HTERT RPE-1 (cell line): ENCODE measurements around the gene RAB7B.
"Not testable (repeated sequence)": the region's sequence is repeated elsewhere in the genome, so short reads cannot be mapped to it uniquely, and the experiment has no call there.

Source experiments
- in situ Hi-C: fragments of 300-500 bp; cut with MboI; formaldehyde crosslinking; loops from 4 replicates; pipeline ENCODE4 v1.14.3; 2020; ENCODE audit warnings: low sequenced_read_pairs

The RAB7B gene

GRCh38 chr1:205998457-205999241, 4.5 kb downstream of the RAB7B start:
- in situ Hi-C loops: no loop called here

- in situ Hi-C loops: not testable (repeated sequence)
These were observed 6.6 kb downstream of the RAB7B start for GRCh38 chr1:205996641-205997040.

DNA sequence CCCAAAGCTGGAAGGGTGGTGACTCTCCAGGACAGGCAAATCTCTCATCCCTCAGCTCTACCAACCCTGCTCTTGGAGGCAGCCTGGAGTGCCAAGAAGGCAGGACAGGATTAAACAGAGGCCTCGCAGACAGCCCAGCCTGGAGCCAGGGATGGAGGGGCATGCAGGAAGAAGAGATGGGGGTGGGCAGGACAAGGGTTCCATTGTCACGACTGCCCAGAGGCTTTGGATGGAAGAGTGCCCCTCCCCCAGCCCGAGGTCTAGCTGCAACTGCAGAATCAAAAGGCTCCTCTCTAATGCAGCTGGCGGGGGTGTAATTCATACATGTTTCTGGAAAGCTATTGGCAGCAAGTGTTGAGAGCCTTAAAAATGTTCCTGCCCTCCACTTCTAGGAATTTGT, 8.8 kb downstream of the RAB7B start:
- in situ Hi-C loops: no loop called here

DNA sequence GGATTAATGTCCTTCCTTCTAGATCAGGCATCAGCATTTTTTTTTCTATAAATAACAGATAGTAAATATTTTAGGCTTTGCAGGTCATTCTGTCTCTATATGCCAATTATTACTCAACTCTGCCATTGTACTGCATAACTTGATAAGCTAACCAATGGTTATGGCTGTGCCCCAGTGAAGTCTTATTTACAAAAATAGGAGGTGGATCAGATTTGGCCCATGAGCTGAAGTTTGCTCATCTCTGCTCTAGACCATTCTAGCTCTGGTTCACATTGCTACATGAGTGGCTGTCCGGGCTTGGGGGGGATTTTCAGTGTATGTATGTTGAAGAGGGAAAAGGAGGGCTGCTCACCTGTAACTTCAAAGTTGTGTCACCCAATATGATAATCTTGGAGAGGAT, 10.1 kb downstream of the RAB7B start:
- in situ Hi-C loops: no loop called here

DNA sequence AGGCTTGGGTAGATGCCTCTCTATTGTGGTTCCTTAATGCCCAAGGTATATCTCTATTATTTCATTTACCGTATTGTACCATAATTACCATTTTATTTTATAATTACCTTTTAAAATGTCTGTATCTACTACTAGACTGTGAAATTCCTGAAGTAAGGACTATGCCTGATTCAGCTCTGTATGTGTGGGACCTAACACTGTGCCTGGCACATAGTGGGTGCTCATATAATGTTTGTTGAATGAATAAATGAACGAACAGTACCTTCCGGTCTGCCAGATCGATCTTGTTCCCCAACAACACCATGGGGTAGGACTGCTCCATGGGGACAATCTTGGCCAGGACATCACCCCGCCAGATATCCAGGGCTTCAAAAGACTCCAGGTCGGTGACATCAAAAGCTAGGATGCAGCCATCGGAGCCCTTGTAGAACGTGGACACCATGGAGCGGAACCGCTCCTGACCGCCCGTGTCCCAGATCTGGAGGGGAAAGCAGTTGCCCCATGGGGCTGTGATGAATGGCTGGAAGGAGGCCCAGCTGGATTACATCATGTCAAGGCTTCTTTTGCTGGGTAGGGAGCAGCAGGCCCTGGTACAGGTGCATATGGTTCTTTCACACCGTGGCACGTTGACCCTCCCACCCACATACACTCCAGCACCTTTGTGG, 10.8 kb downstream of the RAB7B start:
- in situ Hi-C loops: no loop called here

- in situ Hi-C loops: no loop called here
These were observed 12.0 kb downstream of the RAB7B start for GRCh38 chr1:205991237-205991636.

- in situ Hi-C loops: no loop called here
These were observed 13.0 kb downstream of the RAB7B start for GRCh38 chr1:205990226-205990625.

DNA sequence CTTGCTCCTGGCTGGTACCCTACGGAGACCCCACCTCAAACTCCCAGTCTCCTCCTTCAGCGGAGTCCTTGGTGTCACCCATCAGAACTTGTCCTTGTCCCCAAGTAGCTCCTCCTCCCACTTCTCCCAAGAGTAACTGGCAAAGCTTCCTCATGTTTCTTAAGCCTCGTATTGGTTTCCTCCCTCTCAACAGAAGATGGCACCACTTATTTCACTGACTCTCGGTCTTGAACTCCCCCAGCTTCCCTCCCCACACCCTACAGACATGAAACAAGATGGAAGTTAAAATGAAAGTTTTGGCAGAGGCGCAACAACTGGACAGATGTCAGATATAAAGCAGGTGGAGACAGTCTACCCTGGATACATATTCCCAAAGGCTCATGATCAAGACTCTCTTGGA, 13.4 kb downstream of the RAB7B start:
- in situ Hi-C loops: no loop called here

- in situ Hi-C loops: no loop called here
These were observed 14.6 kb downstream of the RAB7B start for GRCh38 chr1:205988585-205988995.

DNA sequence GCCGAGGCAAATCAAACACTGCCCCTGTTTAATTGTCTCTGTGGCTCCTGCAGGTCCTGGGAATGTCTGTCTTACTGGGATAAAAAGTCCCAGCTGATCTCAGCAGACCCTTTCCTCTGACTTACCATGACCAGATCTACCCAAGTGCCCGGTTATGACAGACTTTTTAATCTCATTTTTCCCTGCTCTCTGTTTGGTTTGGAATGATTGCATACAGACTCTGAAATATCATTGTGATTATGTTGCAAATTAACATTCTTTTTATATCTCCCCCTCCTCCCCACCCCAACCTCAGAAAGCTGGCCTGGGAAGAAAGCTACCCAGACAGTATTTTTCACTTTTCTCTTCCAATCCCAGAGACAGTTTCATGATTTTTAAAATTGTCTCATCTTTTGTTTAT, 16.3 kb downstream of the RAB7B start:
- in situ Hi-C loops: no loop called here

GRCh38 chr1:205986292-205986691, 16.9 kb downstream of the RAB7B start:
- in situ Hi-C loops: no loop called here

DNA sequence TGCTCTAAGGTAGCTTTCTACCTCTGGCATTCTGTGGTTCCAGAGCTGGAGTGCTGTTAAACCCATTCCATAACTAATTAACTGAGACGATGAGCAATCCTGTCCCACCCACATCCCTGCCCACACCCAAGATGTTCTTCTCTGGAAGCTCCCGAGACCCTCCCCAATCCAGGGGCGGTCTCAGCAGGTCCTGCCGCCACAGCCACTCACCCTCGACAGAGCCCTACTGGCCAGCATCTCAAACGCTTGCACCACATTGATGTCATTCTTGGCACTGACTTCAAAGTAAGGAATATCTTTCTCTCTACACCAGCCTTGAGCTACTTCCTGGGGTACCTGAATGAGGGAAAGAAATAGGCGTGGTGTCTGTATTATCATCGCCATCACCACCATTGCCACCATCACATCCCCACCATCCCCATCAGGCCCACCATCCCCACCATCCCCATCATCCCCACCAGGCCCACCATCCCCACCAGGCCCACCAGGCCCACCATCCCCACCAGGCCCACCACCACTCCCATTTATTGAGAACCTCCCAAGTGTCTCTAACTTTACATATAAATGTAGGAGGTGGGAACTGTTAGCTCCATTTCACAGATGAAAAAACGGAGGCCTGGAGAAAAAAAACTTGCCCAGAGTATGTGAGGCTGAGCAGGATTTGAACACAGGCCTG, 17.7 kb downstream of the RAB7B start:
- in situ Hi-C loops: no loop called here

DNA sequence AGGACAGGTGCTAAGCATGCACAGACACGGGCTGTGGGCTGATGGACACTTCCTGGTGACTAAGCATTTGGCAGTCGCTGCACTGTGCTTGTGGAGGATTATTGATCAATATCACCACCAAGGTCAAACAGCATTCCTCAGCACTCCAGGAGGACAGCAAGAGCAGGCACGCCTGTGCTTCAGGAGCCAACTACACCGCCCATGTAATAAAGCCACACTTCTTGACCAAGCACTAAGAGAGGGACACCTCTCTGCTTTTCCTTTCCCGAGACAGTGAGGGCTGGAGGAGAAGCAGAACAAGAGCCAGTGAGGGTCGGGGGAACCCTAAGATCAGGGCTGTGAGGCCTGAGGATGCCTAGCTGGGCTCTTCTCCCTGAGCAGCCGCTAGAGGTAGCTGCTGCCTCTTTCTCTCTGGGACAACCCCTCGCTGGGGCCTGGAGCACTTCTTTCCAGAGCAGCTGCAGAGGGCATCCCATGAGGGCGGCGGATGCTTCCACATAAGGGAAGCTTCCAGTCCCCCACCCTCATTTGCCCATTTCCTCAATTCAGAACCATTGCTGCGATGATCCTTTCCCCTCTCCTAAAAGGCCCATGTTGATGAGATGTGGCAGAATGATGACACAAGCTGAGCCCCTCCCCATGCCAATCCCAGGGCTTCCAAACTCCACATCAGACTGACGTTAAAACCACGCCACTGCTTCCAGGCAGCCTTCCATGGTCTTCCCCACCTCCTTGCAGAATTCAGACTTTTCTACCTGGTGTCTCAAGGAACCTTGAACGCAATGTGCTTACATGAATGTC, 19.1 kb downstream of the RAB7B start:
- in situ Hi-C loops: no loop called here

- in situ Hi-C loops: no loop called here
These were observed 21.9 kb downstream of the RAB7B start for GRCh38 chr1:205981257-205981656.

GRCh38 chr1:205980237-205980870, 22.8 kb downstream of the RAB7B start:
- in situ Hi-C loops: no loop called here

GRCh38 chr1:205979301-205979700, 23.9 kb downstream of the RAB7B start:
- in situ Hi-C loops: no loop called here

DNA sequence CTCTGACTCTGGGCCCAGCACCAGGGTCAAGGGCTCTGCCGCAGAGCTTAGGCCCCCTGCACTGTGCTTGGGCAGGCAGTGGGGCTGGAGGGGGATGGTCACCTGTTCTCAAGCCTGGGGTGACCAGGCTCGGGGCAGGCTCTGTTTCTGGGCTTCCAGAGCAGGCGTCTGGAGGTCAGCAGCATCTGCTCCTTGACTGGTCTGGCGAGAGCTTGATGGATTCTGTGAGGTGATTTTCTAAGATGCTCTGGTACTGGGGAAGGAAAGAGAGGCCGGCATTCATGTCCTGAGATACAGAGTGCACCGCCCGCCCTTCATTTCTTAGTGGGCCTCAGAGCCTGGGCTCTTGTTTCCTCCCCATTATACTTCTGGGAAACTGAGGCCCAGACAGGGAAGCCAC, 24.5 kb downstream of the RAB7B start:
- in situ Hi-C loops: no loop called here

GRCh38 chr1:205977402-205978014, 25.7 kb downstream of the RAB7B start:
- in situ Hi-C loops: no loop called here

DNA sequence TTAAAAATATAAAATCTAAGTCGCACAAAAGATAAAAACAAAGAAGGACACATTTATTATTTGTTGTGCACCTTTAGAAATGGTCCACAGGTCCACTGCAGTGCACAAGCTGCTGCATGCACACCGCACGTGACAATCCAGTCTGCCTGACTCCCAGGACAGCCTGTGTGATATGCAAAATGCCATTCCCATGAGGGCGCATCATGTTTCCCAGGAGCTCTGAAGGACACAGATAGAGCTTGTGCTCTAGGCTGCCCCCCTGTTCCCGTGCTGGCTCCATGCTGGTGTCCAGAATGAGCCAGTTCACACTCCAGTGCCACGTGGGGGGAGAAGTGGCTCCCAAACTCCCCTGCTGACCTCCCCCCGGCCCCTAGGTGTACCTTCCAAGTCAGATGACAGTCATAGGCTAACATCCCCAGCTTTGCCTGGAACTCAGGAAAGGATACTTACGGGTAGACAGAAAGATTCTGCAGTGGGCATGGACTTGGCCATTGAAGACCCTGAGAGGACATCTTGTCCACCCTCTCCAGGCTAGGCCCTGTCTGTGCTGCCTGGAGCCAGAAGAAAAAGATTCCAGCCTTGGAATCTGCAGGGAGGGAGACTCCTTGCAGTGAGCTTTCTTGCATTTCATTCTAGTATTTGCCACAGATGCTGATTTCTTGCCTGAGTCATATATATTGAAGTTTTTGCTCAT, 26.3 kb downstream of the RAB7B start:
- in situ Hi-C loops: no loop called here

DNA sequence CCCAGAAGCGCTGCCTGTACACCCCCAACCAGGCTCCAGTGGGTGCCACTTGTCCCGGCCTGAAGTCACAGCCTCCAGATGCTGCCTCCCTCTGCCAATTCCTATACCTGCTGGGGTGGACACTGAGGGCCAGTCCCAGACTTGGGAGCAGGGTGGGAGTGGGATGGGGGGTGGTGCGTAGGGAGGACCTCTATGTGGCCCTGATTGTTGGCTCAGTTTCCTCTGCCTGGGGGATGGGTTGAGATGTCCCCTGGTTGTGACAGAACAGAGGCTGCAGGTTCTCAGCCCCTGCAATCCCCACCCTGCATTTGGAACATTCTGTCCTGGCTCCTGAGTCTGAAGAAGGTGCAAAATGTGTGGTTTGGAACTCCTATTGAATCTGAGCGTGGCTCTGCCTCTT, 27.2 kb downstream of the RAB7B start:
- in situ Hi-C loops: no loop called here
